Ishikawa (cell line): ENCODE measurements around the gene NUMA1.

Source experiments
- CEBPB ChIP-seq: IDR thresholded peaks from 2 replicates; pipeline ENCODE4 v1.6.1; 2012
- CREB1 ChIP-seq: IDR thresholded peaks from 2 replicates; pipeline ENCODE4 v1.6.1; 2012; ENCODE audit warnings: low read depth
- EGR1 ChIP-seq: IDR thresholded peaks from 2 replicates; pipeline ENCODE4 v1.6.1; 2012
- EP300 ChIP-seq: IDR thresholded peaks from 2 replicates; pipeline ENCODE4 v1.6.1; 2012; ENCODE audit warnings: borderline replicate concordance
- FOXM1 ChIP-seq: IDR thresholded peaks from 2 replicates; pipeline ENCODE4 v1.6.1; 2012; ENCODE audit warnings: low read depth, borderline replicate concordance
- MAX ChIP-seq: IDR thresholded peaks from 2 replicates; pipeline ENCODE4 v1.6.1; 2012
- NFIC ChIP-seq: IDR thresholded peaks from 2 replicates; pipeline ENCODE4 v1.6.1; 2012
- RAD21 ChIP-seq: IDR thresholded peaks from 2 replicates; pipeline ENCODE4 v1.6.1; 2012; ENCODE audit warnings: low read depth
- REST ChIP-seq: IDR thresholded peaks from 2 replicates; pipeline ENCODE4 v1.6.1; 2012; ENCODE audit warnings: low read depth, mild to moderate bottlenecking
- TAF1 ChIP-seq: IDR thresholded peaks from 2 replicates; pipeline ENCODE4 v1.6.1; 2012; ENCODE audit warnings: low read depth, mild to moderate bottlenecking
- TCF12 ChIP-seq: IDR thresholded peaks from 2 replicates; pipeline ENCODE4 v1.6.1; 2012; ENCODE audit warnings: low read depth
- TEAD4 ChIP-seq: IDR thresholded peaks from 2 replicates; pipeline ENCODE4 v1.6.1; 2012
- USF1 ChIP-seq: IDR thresholded peaks from 2 replicates; pipeline ENCODE4 v1.6.1; 2012
- YY1 ChIP-seq: IDR thresholded peaks from 2 replicates; pipeline ENCODE4 v1.6.1; 2012; ENCODE audit warnings: low read depth
- ZBTB7A ChIP-seq: IDR thresholded peaks from 2 replicates; pipeline ENCODE4 v1.6.1; 2012; ENCODE audit warnings: low read depth

NUMA1 gene

GRCh38 chr11:72066855-72067254 lies 13.5 kb downstream of the NUMA1 start:
- no peak for TF ChIP-seq EGR1
- TF ChIP-seq RAD21 = no peak
- TF ChIP-seq ZBTB7A = no peak
- no peak for TF ChIP-seq REST
- TF ChIP-seq TAF1 = no peak
- no peak for TF ChIP-seq EP300
- TF ChIP-seq USF1 = no peak
- no peak for TF ChIP-seq YY1
- TF ChIP-seq TEAD4 = no peak
- TF ChIP-seq TCF12 = no peak
- TF ChIP-seq MAX = no peak
- TF ChIP-seq NFIC = no peak
- no peak for TF ChIP-seq CEBPB
- TF ChIP-seq CREB1 = no peak
- no peak for TF ChIP-seq FOXM1

- TF ChIP-seq CEBPB (no peak), TCF12 (no peak)
Observed at GRCh38 chr11:72061739-72062396, 18.5 kb downstream of the NUMA1 start.

- no peak for TF ChIP-seq REST
- TF ChIP-seq RAD21 = no peak
- TF ChIP-seq ZBTB7A = no peak
- no peak for TF ChIP-seq EGR1
Observed at GRCh38 chr11:72058416-72059034, 21.8 kb downstream of the NUMA1 start.

- TF ChIP-seq EGR1 = no peak
- no peak for TF ChIP-seq ZBTB7A
- TF ChIP-seq YY1 = no peak
- no peak for TF ChIP-seq EP300
- no peak for TF ChIP-seq NFIC
- no peak for TF ChIP-seq RAD21
- no peak for TF ChIP-seq MAX
- no peak for TF ChIP-seq TEAD4
- no peak for TF ChIP-seq CREB1
- no peak for TF ChIP-seq TAF1
- TF ChIP-seq CEBPB = no peak
- TF ChIP-seq USF1 = no peak
Observed at GRCh38 chr11:72048766-72049460, 31.4 kb downstream of the NUMA1 start.

- TF ChIP-seq MAX (no peak), FOXM1 (no peak), YY1 (no peak), CREB1 (no peak), CEBPB (no peak), RAD21 (no peak), REST (no peak), USF1 (no peak)
Observed at GRCh38 chr11:72045849-72046248, 34.5 kb downstream of the NUMA1 start.
